ENCODE results near the gene GOLGA2.

DNA sequence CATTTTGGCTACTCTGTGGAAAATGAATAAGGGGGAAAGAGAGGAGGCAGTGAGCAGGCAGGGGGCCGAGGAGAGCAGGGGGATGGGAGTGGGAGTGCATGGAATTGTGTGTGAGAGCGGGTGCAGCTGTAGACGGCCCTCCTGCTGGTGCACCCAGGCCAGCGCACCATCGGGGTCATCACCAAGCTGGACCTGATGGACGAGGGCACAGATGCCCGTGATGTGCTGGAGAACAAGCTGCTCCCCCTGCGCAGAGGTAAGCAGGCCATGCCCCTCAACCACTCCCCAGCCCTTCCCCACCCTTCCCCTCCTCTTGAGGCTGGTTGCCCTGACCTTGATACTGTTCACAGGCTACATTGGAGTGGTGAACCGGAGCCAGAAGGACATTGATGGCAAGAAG, 56.0 kb downstream of the GOLGA2 start:
- TF ChIP-seq CTCF (conservative IDR thresholded peaks at IDR 0.05; ENCODE audit: low read length) (no peak), EZH2phosphoT487 (IDR thresholded peaks at IDR 0.05; ENCODE audit: borderline replicate concordance) (no peak)
